Measurements from ENCODE around the gene DHRS11.

DHRS11 gene

DNA sequence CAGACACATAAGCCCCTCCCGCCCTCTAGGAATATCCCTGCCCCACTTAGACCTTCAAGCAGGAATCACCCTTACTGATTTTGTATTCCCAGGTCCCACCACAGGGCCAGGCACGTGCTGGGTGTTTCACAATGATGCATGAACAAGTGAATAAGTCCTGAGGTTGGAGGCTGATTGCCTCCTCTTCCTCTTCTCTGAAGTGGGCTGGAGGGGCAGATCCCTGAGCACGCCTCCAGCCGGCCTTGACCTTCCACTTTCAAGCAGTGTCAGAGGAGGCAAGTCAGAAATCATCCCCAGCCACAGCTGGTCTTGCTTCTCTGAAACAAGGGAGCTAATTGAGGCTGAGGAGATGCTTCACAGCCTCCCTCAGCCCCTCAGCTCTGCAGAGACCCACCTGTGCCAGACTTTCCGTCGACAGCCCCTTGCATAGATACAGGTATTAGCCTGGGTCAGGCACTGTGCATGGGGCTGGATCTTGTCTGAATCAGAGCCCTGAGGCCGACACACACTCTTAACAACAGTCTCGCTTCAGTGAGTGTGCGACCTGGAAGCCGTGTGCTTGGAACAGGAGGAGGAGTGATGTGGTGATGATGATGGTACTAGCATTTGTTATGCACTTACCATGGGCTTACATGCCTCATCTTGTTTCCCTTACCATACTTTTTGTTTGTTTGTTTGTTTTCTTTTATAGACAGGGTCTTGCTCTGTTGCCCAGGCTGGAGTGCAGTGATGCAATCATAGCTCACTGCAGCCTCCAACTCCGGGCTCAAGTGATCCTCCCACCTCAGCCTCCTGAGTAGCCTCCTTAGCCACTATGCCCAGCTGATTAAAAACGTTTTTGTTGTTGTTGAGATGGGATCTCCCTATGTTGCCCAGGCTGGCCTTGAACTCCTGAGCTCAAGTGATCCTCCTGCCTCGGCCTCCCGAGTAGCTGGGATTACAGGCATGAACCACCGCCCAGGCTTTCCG, 24.7 kb downstream of the DHRS11 start:
- peaks cover 25% of the 10 kb centered on the region for H3K4me1 ChIP-seq (ENCODE audit: control insufficient read depth, insufficient read depth, low read length)
- H3K36me3 ChIP-seq (ENCODE audit: control insufficient read depth, insufficient read depth, low read length), result no peaks in the 10 kb centered on the region
- H3K9me3 ChIP-seq (ENCODE audit: control insufficient read depth, insufficient read depth, low read length), result no peaks in the 10 kb centered on the region
- no peak overlapping the region for H3K9ac ChIP-seq (ENCODE audit: low read depth, low read length)
- no peaks in the 10 kb centered on the region for H3K27me3 ChIP-seq (ENCODE audit: control insufficient read depth, insufficient read depth, low read length)
- H3K4me3 ChIP-seq (ENCODE audit: low read depth, low read length), result no peak overlapping the region
- no peak overlapping the region for H3K27ac ChIP-seq (ENCODE audit: low read depth, low read length)

DNA sequence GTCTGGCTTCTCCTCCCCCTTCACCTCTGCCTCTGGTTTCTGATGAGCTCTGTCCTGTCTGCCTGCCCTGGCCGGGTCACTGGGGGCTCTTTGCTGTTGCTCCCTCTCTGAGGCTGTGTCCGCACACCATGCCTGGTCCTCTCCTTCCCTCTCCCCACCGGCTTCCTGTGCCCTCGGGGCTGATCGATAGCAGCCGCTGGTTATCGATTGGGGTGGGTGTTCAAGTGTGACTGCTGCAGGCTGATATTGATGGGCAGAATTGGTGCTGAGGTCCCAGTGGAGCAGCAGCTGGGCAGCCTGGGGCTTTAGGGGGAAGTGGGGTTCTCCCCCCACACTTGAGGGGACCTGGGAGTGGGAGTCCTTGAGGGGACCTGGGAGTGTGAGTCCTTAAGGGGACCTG, 26.1 kb downstream of the DHRS11 start:
- Histone ChIP-seq H3K9ac (ENCODE audit: low read depth, low read length) (no peak overlapping the region), H3K27me3 (ENCODE audit: control insufficient read depth, insufficient read depth, low read length) (no peaks in the 10 kb centered on the region), H3K9me3 (ENCODE audit: control insufficient read depth, insufficient read depth, low read length) (no peaks in the 10 kb centered on the region), H3K36me3 (ENCODE audit: control insufficient read depth, insufficient read depth, low read length) (no peaks in the 10 kb centered on the region), H3K4me3 (ENCODE audit: low read depth, low read length) (no peak overlapping the region), H3K27ac (ENCODE audit: low read depth, low read length) (no peak overlapping the region), H3K4me1 (ENCODE audit: control insufficient read depth, insufficient read depth, low read length) (peaks cover 23% of the 10 kb centered on the region)

DNA sequence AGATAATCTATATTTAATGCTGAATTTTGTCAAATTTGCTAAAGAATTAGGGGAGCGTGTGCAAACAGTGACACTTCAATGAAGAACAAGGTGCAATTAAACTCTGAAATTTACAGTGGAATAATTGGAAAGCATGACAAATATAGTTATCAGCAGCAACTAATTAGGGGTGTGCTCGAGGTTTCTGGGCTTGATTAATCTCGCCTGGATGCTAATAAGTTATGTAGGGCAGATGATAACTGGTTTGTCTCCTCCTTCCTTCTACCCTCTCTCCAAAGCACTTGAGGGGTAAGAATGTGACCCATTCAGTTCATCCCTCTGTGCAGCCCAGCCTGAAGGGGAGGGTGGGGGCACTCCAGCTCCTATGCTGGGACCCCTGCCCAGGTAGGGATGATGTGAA, 31.6 kb downstream of the DHRS11 start:
- Histone ChIP-seq H3K9me3 (ENCODE audit: control insufficient read depth, insufficient read depth, low read length) (no peaks in the 10 kb centered on the region), H3K4me1 (ENCODE audit: control insufficient read depth, insufficient read depth, low read length) (no peaks in the 10 kb centered on the region), H3K27me3 (ENCODE audit: control insufficient read depth, insufficient read depth, low read length) (no peaks in the 10 kb centered on the region), H3K9ac (ENCODE audit: low read depth, low read length) (no peak overlapping the region), H3K36me3 (ENCODE audit: control insufficient read depth, insufficient read depth, low read length) (no peaks in the 10 kb centered on the region), H3K27ac (ENCODE audit: low read depth, low read length) (no peak overlapping the region), H3K4me3 (ENCODE audit: low read depth, low read length) (no peak overlapping the region)

DNA sequence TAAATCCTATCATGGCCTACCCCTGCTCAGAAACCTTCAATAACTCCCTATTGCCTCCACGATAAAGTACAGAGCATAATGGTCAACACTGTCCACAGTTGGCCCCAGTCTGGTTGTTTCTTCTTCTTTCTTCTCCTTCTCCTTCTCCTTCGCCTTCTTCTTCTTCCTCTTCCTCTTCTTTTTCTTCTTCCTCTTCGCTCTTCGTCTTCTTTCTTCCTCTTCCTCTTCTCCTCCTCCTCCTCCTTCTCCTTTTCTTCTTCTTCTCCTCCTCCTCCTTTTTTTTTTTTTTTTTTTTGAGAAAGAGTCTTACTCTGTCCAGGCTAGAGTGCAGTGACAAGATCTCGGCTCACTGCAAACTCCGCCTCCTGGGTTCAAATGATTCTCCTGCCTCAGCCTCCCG, 33.5 kb downstream of the DHRS11 start:
- no peak overlapping the region for H3K9ac ChIP-seq (ENCODE audit: low read depth, low read length)
- H3K27ac ChIP-seq (ENCODE audit: low read depth, low read length), result no peak overlapping the region
- H3K4me3 ChIP-seq (ENCODE audit: low read depth, low read length), result no peak overlapping the region
- H3K27me3 ChIP-seq (ENCODE audit: control insufficient read depth, insufficient read depth, low read length), result no peaks in the 10 kb centered on the region
- no peaks in the 10 kb centered on the region for H3K36me3 ChIP-seq (ENCODE audit: control insufficient read depth, insufficient read depth, low read length)
- H3K4me1 ChIP-seq (ENCODE audit: control insufficient read depth, insufficient read depth, low read length), result no peaks in the 10 kb centered on the region
- H3K9me3 ChIP-seq (ENCODE audit: control insufficient read depth, insufficient read depth, low read length), result no peaks in the 10 kb centered on the region

DNA sequence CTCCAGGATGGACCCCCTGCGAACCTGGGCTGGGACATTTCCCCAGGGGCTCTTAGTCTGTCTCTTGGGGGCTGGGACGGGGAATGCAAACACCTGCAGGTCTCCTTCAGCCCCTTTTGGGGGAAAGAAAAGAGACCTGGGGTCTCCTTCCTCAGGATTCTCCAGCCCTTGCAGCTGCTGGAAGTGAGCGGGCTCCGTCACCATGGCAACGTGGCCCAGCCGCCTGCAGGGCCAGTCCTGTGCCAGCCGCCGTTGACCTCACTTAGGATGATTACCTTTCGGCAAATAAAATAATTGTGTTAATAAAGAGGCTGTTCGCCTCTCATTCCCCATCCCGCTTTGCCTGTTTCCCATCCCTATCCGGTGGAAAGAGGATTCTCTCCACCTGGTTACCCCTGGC, 35.4 kb downstream of the DHRS11 start:
- Histone ChIP-seq H3K9me3 (ENCODE audit: control insufficient read depth, insufficient read depth, low read length) (no peaks in the 10 kb centered on the region), H3K27me3 (ENCODE audit: control insufficient read depth, insufficient read depth, low read length) (peaks cover 12% of the 10 kb centered on the region), H3K27ac (ENCODE audit: low read depth, low read length) (no peak overlapping the region), H3K9ac (ENCODE audit: low read depth, low read length) (no peak overlapping the region), H3K4me1 (ENCODE audit: control insufficient read depth, insufficient read depth, low read length) (no peaks in the 10 kb centered on the region), H3K4me3 (ENCODE audit: low read depth, low read length) (no peak overlapping the region), H3K36me3 (ENCODE audit: control insufficient read depth, insufficient read depth, low read length) (no peaks in the 10 kb centered on the region)

DNA sequence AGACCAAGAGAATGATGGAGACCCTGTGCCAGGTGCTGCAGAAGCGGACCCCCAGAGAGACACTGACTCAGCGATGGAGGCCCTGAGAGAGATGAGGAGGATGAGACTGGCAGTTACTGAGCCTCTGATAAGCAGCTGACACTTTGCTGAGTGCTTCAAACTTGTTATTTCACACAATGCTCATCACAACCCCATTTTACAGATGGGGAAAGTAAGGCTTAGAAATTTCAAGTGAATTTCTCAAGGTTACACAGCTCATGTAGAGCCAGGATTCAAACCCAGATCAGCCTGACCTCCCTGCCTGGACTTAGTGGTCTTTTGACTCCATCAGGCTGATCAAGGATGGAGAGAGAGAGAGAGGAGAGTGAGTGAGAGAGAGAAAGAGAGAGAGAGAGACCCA, 36.9 kb downstream of the DHRS11 start:
- Histone ChIP-seq H3K9ac (ENCODE audit: low read depth, low read length) (no peak overlapping the region), H3K27me3 (ENCODE audit: control insufficient read depth, insufficient read depth, low read length) (peaks cover 18% of the 10 kb centered on the region), H3K4me1 (ENCODE audit: control insufficient read depth, insufficient read depth, low read length) (peaks cover 13% of the 10 kb centered on the region; the same call in 1 of the 2 replicates), H3K9me3 (ENCODE audit: control insufficient read depth, insufficient read depth, low read length) (no peaks in the 10 kb centered on the region), H3K36me3 (ENCODE audit: control insufficient read depth, insufficient read depth, low read length) (no peaks in the 10 kb centered on the region), H3K27ac (ENCODE audit: low read depth, low read length) (no peak overlapping the region), H3K4me3 (ENCODE audit: low read depth, low read length) (no peak overlapping the region)

DNA sequence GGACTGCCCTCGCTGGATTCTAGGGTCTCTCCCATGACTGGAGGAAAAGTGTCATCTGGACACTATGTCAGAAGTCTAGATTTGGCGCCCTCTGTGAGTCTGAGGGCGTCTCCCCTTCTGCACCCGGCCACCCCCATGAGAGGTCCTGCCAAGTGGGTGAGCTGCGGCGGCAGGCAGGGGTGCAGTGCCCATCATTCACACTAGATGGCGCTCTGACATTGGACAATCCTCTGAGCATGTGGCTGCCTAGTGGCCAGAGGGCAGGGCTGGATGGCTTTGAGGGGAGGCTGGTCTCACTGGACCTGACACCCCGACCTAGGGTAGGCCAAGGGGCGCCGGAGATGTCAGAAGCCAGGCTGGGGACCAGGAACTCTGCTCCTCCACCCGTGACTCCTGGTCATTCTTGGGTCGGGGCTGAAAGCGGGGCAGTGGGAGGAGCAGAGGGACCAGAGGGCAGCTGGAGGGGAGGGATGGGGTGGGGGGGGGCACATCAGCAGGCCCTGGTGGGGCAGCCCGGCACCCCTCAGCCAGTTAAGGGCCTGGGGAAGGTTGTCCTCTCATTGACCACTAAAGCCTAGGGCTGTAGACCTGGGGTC, 37.7 kb downstream of the DHRS11 start:
- Histone ChIP-seq H3K9ac (ENCODE audit: low read depth, low read length) (no peak overlapping the region), H3K4me1 (ENCODE audit: control insufficient read depth, insufficient read depth, low read length) (peaks cover 16% of the 10 kb centered on the region), H3K27ac (ENCODE audit: low read depth, low read length) (no peak overlapping the region), H3K36me3 (ENCODE audit: control insufficient read depth, insufficient read depth, low read length) (no peaks in the 10 kb centered on the region), H3K27me3 (ENCODE audit: control insufficient read depth, insufficient read depth, low read length) (peaks cover 18% of the 10 kb centered on the region), H3K4me3 (ENCODE audit: low read depth, low read length) (no peak overlapping the region), H3K9me3 (ENCODE audit: control insufficient read depth, insufficient read depth, low read length) (no peaks in the 10 kb centered on the region)

DNA sequence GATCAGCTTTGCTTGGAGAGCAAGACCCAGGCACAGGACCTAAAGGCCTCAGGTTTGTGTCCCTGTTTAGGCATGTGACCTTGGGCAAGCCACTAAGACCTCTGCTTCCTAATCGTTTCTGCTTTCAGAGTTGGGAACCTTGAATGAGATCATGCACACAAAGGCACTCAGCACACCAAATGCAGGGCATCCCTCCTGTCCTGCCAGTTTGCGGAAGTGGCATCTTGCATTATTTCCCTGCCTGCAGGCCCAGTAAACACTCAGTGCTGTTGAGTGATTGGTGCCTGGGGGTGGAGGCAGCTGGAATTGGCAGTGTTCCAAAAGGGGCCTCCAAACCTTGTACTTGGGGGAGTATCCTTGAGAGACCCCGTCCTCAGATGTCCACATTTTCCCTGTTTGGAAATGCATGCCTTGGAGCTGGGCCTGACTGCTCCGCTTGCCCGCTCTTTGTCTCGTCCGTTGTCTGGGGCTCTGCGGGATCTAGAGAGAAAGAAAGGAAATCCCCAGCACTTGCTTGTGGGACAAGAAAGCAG, 38.4 kb downstream of the DHRS11 start:
- H3K9ac ChIP-seq (ENCODE audit: low read depth, low read length), result no peak overlapping the region
- no peaks in the 10 kb centered on the region for H3K9me3 ChIP-seq (ENCODE audit: control insufficient read depth, insufficient read depth, low read length)
- no peaks in the 10 kb centered on the region for H3K36me3 ChIP-seq (ENCODE audit: control insufficient read depth, insufficient read depth, low read length)
- H3K4me1 ChIP-seq (ENCODE audit: control insufficient read depth, insufficient read depth, low read length), result peaks cover 16% of the 10 kb centered on the region
- no peak overlapping the region for H3K27ac ChIP-seq (ENCODE audit: low read depth, low read length)
- peaks cover 19% of the 10 kb centered on the region for H3K27me3 ChIP-seq (ENCODE audit: control insufficient read depth, insufficient read depth, low read length)
- H3K4me3 ChIP-seq (ENCODE audit: low read depth, low read length), result no peak overlapping the region

DNA sequence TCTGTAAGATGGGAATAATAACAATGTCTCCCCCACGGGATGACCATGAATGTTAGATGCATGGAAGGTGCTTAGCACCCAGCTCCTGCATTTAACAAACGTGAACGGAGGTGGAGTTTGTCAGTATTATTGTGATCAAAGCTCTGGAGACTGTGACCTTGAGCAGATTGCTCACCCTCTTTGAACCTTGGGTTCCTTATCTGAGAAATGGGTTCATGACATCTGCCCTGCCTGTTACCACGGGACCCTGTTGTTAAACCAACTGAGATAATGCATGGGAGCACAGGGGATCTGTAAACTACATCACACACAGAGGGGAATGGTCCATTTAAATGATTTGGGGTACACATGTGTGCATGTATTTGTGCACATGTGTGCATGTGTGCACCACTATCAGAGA, 39.3 kb downstream of the DHRS11 start:
- no peaks in the 10 kb centered on the region for H3K9me3 ChIP-seq (ENCODE audit: control insufficient read depth, insufficient read depth, low read length)
- peaks cover 16% of the 10 kb centered on the region for H3K4me1 ChIP-seq (ENCODE audit: control insufficient read depth, insufficient read depth, low read length)
- H3K4me3 ChIP-seq (ENCODE audit: low read depth, low read length), result no peak overlapping the region
- H3K27ac ChIP-seq (ENCODE audit: low read depth, low read length), result no peak overlapping the region
- no peaks in the 10 kb centered on the region for H3K36me3 ChIP-seq (ENCODE audit: control insufficient read depth, insufficient read depth, low read length)
- no peak overlapping the region for H3K9ac ChIP-seq (ENCODE audit: low read depth, low read length)
- H3K27me3 ChIP-seq (ENCODE audit: control insufficient read depth, insufficient read depth, low read length), result peaks cover 24% of the 10 kb centered on the region

DNA sequence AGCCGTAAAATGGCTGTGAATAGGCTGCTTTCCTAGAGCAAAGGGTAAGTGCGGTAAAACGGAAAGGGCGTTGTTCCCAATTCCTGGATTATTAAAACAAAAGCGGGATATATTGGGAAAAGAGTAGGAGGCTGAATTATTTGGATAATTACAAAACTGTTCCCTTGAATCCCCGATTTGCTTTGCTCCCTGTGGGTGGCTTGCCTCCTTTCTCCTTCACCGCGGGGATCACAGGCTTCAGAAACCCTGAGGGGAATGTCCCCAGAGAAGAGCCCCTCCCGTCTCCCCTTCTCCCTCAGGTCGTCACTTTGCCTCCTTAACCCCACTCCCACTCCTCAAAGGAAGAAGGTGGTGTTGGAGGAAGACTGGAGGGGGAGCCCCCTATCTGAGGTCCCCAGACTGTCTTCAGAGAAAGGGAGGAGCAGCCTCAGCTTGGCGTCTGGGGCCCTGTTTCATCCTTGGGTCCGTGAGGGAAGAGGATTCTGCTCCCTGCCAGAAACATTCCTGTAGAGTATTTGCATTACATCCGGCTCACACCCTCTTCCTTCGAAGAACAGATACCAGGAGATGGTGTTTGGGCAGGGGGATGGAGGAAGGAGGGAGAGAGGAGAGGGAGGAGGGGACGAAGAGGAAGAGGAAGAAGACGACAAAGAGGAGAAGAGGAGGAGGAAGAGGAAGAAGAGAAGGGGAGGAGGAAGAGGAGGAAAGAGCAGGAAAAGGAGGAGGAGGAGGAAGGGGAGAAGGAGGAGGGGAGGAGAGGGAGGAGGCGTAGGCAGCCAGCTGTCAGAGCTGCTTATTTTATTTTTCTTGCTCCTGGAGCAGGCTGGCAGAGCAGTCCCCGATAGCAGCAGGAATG, 41.5 kb downstream of the DHRS11 start:
- Histone ChIP-seq H3K9ac (ENCODE audit: low read depth, low read length) (no peak overlapping the region), H3K4me1 (ENCODE audit: control insufficient read depth, insufficient read depth, low read length) (peaks cover 16% of the 10 kb centered on the region), H3K4me3 (ENCODE audit: low read depth, low read length) (peak overlapping the region; percentile 47), H3K36me3 (ENCODE audit: control insufficient read depth, insufficient read depth, low read length) (no peaks in the 10 kb centered on the region), H3K27me3 (ENCODE audit: control insufficient read depth, insufficient read depth, low read length) (peaks cover 24% of the 10 kb centered on the region), H3K27ac (ENCODE audit: low read depth, low read length) (peak overlapping the region; percentile 16), H3K9me3 (ENCODE audit: control insufficient read depth, insufficient read depth, low read length) (no peaks in the 10 kb centered on the region)
